Ascending aorta (tissue), 2 donors: ENCODE measurements around the gene ZNF618. TPM values are rescaled to one million over a fixed set of nuclear protein-coding genes. Genes with fewer than 3 reads are reported as not detected.

Experiments
- DNase-seq, 2 donors: peaks; one replicate each; pipeline ENCODE4 v3.0.0-alpha.2; 2019; ENCODE audit warnings: low spot score in 2 of 2
- H3K27ac ChIP-seq, 2 donors: fragments of 200-600 bp; sonication (generic); one replicate each; pipeline ENCODE4 v1.5.1; 2016 to 2017; ENCODE audit warnings: mild to moderate bottlenecking in 1 of 2
- H3K27me3 ChIP-seq: fragments of 200-600 bp; sonication (generic); one replicate; pipeline ENCODE4 v1.5.1; 2017
- H3K36me3 ChIP-seq, 2 donors: fragments of 200-600 bp; sonication (generic); one replicate each; pipeline ENCODE4 v1.5.1; 2016
- H3K4me1 ChIP-seq, 2 donors: fragments of 200-600 bp; sonication (generic); one replicate each; pipeline ENCODE4 v1.5.1; 2016 to 2017; ENCODE audit warnings: mild to moderate bottlenecking in 1 of 2
- H3K4me3 ChIP-seq, 2 donors: fragments of 200-600 bp; sonication (generic); one replicate each; pipeline ENCODE4 v1.5.1; 2016 to 2017; ENCODE audit warnings: mild to moderate bottlenecking in 1 of 2
- H3K9me3 ChIP-seq, 2 donors: fragments of 200-600 bp; sonication (generic); one replicate each; pipeline ENCODE4 v1.5.1; 2016
- intact Hi-C: fragments of 100-400 bp; cut with DNase I; formaldehyde crosslinking; loops from one replicate; pipeline ENCODE4 v1.15.1; 2023
- total RNA-seq: library from RNA; depleted of rRNA; stranded (reverse); fragments of >200 nt; gene quantifications from one replicate; pipeline ENCODE4 v1.1.0, GENCODE V29; 2016
- TF ChIP-seq, protein P1 (sequence below), 3 experiments: fragments of 200-600 bp in 2 of 3; fragments of 450-650 bp in 1 of 3; sonication (generic) in 2 of 3; IDR thresholded peaks; one replicate each; pipeline ENCODE4 v1.5.1; 2016 to 2019; ENCODE audit warnings: antibody characterized with exemption in 3 of 3, mild to moderate bottlenecking in 1 of 3, moderate library complexity in 1 of 3

ZNF618 gene
- total RNA-seq, 1 donor from 2014 or later = 16.1 TPM

DNA sequence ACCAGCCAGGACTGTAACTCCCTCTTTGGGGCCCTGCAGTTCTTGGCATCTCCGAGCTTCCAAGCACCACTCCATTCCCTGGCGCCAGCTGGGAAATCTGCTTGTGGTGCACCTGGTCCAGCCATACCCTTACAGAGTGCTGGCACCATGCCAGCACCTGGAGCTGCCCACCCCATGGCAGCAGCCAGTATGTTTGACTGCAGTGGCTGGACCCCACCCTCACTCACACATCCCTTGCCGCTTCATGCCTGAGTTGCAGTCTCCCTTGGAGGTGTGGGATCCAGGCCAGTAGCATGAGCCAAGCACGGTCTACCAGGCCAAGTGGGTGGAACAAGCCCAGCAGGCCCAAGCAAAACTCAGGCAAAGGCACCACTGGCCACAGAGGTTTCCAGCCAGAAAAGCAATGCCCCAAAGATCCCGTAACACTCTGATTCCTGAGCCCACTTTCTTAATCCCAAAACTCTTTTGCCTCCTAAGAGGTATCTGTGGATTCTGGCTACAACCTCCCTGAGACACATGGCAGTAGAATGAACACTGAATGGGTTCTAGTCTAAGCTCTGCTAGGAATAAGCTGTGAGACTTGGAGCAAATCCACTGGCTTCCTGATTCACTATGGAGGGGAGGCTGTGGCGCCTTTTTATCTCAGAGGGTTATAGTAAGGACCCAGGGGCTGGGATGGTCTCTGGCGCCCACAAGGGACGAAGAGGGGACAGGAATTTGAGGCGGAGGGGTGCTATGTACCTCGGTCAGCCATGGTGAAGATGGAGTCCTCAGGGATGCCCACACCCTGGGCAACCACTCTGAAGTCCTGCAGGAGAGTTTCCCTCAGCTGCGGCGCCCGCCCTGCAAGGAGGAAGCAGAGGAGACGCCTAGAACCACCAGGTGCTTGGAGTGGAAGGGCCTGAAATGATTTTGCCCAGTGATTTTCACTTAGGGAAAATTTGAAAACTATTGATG is 196.4 kb downstream of the ZNF618 start:
- Histone ChIP-seq H3K4me1 (peaks cover 0 to 3% of the 10 kb centered on the region in 2 donors), H3K27me3 (no peaks in the 10 kb centered on the region), H3K36me3 (no peaks in the 10 kb centered on the region), H3K9me3 (no peaks in the 10 kb centered on the region), H3K27ac (peak overlapping the region; percentile 31 to 63), H3K4me3 (no peak overlapping the region)
- intact Hi-C loops = loop anchor here (5.0 kb wide), 1 partner anchor 265 kb away; no protein-coding TSS in a partner anchor
- TF ChIP-seq, protein P1, sequence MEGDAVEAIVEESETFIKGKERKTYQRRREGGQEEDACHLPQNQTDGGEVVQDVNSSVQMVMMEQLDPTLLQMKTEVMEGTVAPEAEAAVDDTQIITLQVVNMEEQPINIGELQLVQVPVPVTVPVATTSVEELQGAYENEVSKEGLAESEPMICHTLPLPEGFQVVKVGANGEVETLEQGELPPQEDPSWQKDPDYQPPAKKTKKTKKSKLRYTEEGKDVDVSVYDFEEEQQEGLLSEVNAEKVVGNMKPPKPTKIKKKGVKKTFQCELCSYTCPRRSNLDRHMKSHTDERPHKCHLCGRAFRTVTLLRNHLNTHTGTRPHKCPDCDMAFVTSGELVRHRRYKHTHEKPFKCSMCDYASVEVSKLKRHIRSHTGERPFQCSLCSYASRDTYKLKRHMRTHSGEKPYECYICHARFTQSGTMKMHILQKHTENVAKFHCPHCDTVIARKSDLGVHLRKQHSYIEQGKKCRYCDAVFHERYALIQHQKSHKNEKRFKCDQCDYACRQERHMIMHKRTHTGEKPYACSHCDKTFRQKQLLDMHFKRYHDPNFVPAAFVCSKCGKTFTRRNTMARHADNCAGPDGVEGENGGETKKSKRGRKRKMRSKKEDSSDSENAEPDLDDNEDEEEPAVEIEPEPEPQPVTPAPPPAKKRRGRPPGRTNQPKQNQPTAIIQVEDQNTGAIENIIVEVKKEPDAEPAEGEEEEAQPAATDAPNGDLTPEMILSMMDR (IDR thresholded peaks at IDR 0.05) = no peak
- peak; percentile 5 to 86 for DNase-seq

DNA sequence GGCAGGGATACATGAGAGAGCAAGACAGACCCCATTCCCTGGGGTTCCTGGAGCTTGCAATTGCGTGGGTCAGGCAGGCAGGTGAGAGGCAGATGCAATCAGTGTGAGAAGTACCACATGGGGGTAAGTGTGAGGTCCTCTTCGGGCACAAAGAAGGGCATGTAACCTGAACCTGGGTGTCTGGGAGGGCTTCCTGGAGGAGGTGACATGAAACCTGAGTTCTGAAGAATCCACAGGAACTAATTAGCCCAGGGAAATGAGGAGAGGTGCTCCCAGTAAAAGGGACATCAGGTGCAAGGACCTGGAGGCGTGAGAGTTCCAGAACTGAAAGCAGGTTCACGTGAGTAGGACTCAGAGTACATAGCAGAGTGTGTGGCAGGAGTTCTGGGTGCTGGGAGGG is 199.5 kb downstream of the ZNF618 start:
- H3K36me3 ChIP-seq = no peaks in the 10 kb centered on the region
- TF ChIP-seq, protein P1 (IDR thresholded peaks at IDR 0.05) = no peak
- H3K4me3 ChIP-seq = no peak overlapping the region
- no peak for DNase-seq
- H3K27me3 ChIP-seq = no peaks in the 10 kb centered on the region
- no peaks in the 10 kb centered on the region for H3K9me3 ChIP-seq
- intact Hi-C loops = no loop called here
- H3K4me1 ChIP-seq = peaks cover 0 to 3% of the 10 kb centered on the region in 2 donors
- H3K27ac ChIP-seq = no peak overlapping the region

DNA sequence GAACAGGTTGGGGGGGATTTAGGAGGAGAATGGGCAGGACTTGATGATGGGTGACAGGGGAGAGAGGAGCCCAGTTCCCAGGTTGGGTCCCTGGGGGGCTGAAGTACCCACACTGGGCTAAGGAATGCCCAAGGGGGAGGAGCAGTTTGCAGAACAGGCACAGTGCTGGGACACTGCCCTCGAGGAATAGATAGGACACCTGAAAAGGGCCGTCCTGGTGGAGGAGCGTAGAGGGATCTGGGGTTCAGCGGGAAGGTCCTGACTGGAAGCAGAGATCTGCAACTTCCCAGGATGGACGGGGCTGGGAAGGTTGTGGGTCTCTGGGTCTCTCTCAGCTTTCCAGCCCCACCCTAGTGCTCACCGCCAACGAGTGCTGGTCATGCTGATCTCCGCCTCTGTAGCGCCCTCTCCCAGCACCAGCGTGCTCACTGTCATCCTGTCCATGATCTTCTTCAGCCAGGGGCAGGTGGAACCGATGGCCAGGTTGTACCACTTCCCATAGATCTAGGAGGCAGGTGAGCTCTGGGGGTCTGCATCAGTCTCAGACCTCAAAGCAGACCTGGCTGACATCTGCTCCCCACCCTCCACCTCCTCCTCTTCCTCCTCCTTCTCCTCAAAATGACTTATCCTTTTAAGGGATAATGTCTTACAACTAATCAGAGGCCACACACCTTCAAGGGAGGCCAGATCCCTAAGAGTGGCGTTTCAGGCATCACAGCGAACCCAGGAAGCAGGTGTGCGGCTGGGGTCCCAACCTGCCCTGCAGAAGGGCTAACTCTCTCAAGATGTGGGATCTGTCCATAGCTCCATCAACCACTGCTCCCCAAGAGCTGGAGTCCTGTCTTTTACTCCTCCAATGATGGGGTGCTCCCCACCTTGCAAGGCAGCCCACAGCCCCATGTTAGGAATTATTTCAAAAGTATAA is 200.4 kb downstream of the ZNF618 start:
- intact Hi-C loops = no loop called here
- DNase-seq = peak in 1 of 2 donors; percentile 7

DNA sequence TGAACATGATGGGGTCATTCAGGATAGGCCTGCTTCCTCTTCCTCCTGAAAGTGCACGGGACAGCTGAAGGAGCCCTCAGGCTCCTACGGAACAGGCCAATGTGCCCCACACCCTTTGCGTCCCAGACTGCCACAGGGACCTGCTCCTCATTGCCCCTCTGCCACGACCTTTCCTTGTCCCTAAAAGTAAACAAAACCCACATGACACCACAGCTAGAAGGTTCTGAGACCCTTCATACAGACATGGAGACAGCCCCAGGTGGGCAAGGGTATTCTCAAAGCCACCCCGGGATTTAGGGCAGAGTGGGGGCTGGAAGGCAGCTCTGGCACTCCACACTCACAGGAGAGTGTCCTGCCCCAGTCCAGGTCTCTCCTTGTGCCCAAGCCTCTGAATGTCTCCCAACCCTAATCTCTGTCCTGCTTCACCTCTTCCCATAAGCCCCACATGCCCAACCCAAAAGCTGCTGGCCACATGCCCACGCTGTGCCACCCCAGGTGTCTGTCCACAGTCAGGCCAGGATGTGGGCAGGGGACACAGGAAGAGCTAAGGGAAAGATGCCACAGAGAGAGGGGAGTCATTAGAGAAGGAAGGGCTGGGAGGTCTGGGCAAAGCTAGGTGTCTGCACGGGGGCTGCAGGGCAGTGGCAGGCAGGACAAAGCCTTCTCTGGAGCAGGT is 201.2 kb downstream of the ZNF618 start:
- Histone ChIP-seq H3K27me3 (no peaks in the 10 kb centered on the region), H3K4me1 (no peaks in the 10 kb centered on the region), H3K4me3 (no peak overlapping the region), H3K36me3 (no peaks in the 10 kb centered on the region), H3K27ac (no peak overlapping the region), H3K9me3 (no peaks in the 10 kb centered on the region)
- intact Hi-C loops = no loop called here
- peak in 1 of 2 donors; percentile 5 for DNase-seq
- TF ChIP-seq, protein P1 (IDR thresholded peaks at IDR 0.05) = no peak

More for the DNA sequence above, 200.4 kb downstream of the ZNF618 start:
- Histone ChIP-seq H3K4me1 (peaks cover 0 to 3% of the 10 kb centered on the region in 2 donors), H3K36me3 (no peaks in the 10 kb centered on the region), H3K27me3 (no peaks in the 10 kb centered on the region), H3K9me3 (no peaks in the 10 kb centered on the region), H3K27ac (no peak overlapping the region), H3K4me3 (no peak overlapping the region)
- TF ChIP-seq, protein P1 (IDR thresholded peaks at IDR 0.05) = no peak
